GM12874 (cell line): ENCODE data around the gene TRAPPC2B.

ENCODE experiments used
- CTCF ChIP-seq: IDR thresholded peaks from 2 replicates; pipeline ENCODE4 v1.5.1; 2011; ENCODE audit warnings: low read depth, mild to moderate bottlenecking, control low read depth, low read length, moderate library complexity; ENCODE audit not compliant: insufficient read depth

Gene TRAPPC2B

DNA sequence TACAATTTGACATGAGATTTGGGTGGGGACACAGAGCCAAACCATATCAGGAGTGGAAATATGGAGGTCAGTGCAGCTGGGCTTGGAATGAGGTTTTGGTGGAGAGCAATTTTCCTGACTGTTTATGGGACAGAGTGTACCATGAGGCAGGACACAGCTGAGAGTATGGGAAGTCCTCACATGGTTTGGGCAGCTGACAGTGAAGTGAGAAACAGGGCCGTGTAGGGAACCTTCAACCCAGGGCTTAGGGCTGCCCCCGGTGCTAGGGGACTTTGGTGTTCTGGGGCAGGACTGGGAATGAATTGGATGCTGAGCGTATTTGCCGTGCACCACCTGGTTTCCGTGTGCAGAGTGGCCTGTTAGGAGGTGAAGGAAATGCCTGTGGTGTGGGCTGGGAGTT lies 32.4 kb downstream of the TRAPPC2B start:
- no peak for TF ChIP-seq CTCF

DNA sequence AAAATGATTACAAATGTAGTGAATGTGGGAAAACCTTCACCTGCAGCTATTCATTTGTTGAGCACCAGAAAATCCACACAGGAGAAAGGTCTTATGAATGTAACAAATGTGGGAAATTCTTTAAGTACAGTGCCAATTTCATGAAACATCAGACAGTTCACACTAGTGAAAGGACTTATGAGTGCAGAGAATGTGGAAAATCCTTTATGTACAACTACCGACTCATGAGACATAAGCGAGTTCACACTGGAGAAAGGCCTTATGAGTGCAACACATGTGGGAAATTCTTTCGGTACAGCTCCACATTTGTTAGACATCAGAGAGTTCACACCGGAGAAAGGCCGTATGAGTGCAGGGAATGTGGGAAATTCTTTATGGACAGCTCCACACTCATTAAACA lies 35.5 kb downstream of the TRAPPC2B start:
- no peak for TF ChIP-seq CTCF

- no peak for TF ChIP-seq CTCF
These were observed 40.6 kb downstream of the TRAPPC2B start for GRCh38 chr19:57403737-57404563.

DNA sequence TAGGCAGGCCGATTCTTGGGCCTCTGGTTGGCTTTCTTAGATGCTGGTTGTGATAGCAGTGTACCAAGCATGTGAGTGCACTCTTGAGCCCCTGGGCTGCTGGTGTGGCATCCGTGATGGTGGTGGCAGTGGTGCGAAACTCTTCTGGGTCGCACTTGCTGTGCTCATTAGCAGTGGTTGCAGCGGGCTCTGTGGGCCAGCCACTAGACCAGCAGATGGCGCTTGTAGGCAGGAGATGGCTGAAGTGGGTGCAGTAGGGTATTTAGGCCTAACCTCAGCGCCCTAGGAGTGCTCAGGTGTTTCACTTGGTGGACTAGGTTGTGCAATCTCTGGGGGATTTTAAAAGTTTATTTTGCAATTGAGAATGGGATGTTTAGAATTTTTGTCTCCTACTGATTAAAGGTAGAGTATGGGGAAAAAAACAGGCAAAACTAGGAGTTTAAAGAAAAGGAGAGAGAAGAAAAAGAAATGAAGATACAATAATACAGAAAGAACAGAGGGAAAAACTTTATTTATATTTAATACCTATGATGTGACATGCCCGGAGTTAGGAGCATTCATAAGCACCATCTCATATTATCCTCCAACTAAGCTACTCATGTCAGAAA lies 43.3 kb downstream of the TRAPPC2B start:
- peak; percentile 77 for TF ChIP-seq CTCF

DNA sequence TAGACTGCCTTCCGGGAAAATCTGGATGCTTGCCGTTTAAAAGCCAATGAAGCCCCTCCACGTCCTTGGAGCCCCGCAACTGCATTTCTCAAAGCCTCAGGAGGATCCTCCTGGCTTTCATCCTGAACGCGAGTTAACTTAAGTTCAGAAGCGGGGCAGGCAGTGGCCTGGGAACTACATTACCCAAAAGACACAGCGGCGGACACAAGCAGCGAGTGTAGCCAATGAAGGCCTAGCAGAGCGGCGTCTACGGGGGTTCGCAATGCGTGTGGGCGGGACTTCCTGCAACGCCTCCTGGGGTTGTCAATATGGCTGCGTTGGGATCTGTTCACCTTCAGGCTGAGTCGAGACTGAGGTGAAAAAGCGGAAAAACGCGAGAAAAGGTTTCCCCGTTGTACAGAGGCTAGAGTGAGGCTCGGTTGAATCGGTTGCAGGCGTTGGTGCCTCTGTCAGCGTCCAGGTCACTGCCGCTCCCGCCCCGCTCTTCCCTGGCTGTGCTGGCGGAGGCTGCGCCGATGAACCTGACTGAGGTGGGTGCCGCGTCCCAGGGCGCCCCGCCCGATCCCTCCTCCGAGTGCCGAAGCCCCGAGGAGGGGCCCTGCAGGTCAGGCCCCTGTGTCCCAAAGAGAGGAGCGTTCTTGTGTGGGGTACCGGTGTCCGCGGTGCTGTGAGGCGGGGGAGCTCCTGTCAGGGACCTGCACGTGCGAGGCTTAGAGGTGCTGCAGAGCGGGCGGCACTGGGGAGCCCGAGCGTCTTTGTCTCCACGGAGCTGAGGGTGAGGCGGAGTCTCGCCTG lies 47.7 kb downstream of the TRAPPC2B start, which contains the start of gene ZNF17:
ZNF17 (plus strand) TSS at position 285 of the 795 bp plus-strand sequence. CDS start 2,455 bp downstream, outside the sequence.
- no peak for TF ChIP-seq CTCF
